HCT116 (cell line): ENCODE data around the gene AASDH. TPM values are rescaled to one million over a fixed set of nuclear protein-coding genes. Genes with fewer than 3 reads are reported as not detected.

Source experiments
- ATAC-seq: fragments of 200-7000 bp; cut with Tn5 transposase; 2 replicates; pipeline ENCODE4 v1.9.1; 2020; ENCODE audit warnings: mild to moderate bottlenecking, moderate library complexity
- BruUV-seq: library from RNA; stranded (reverse); fragments of 400-500 nt; replicated peaks from 2 replicates; lab custom pipeline; 2021; lab: Mats Ljungman, UMichigan
- CTCF ChIA-PET: fragments of 300-600 bp; sonication (Branson Sonifier 250); formaldehyde crosslinking; loops from one replicate; lab custom pipeline; 2021; ENCODE audit warnings: antibody characterized with exemption; lab: Charles Lee
- POLR2A ChIA-PET: fragments of 300-600, 350-600 bp; sonication (Branson Sonifier 250); formaldehyde crosslinking; loops from one replicate; lab custom pipeline; 2021; ENCODE audit warnings: antibody characterized with exemption; lab: Charles Lee
- RAD21 ChIA-PET, 2 experiments: fragments of 300-600 bp; sonication (Branson Sonifier 250); formaldehyde crosslinking; loops; one replicate each; lab custom pipeline; 2023; ENCODE audit warnings: low total read pairs in 2 of 2; ENCODE audit not compliant: uncharacterized antibody in 2 of 2, unreplicated experiment in 2 of 2, low non-redundant PET in 1 of 2; lab: Charles Lee
- DNase-seq: peaks from one replicate; pipeline ENCODE4 v3.0.0-alpha.2; 2010; ENCODE audit warnings: low read depth, low spot score
- H2AFZ ChIP-seq: fragments of 200-600 bp; shearing (Covaris generic), sonication (generic); 2 replicates; pipeline ENCODE4 v1.6.1; 2017; ENCODE audit warnings: low read depth, mixed run types, mixed read lengths, antibody characterized with exemption, low read length; ENCODE audit not compliant: poor library complexity, severe bottlenecking
- H3K27ac ChIP-seq: 2 replicates; pipeline ENCODE4 v1.5.1; 2012; ENCODE audit warnings: low read depth, low read length
- H3K27me3 ChIP-seq: fragments of 200-600 bp; sonication (generic); 2 replicates; pipeline ENCODE4 v1.6.1; 2016; ENCODE audit warnings: mixed run types, low read length, mixed read lengths; ENCODE audit not compliant: insufficient read depth
- H3K36me3 ChIP-seq, 2 experiments: fragments of 200-500 bp in 1 of 2; fragments of 200-600 bp in 1 of 2; sonication (Bioruptor generic) in 1 of 2; sonication (generic) in 1 of 2; 2 replicates each; pipeline versions ENCODE4 v1.5.1 to v1.6.1; 2014 to 2016; ENCODE audit warnings: low read length in 2 of 2, inconsistent platforms in 1 of 2, mixed read lengths in 1 of 2, mixed run types in 1 of 2; ENCODE audit not compliant: insufficient read depth in 2 of 2, control insufficient read depth in 1 of 2
- H3K4me1 ChIP-seq, 2 experiments: fragments of 200-600 bp in 1 of 2; sonication (generic) in 1 of 2; 2 replicates each; pipeline versions ENCODE4 v1.5.1 to v1.6.1; 2012 to 2017; ENCODE audit warnings: low read length in 2 of 2, inconsistent platforms in 1 of 2, mild to moderate bottlenecking in 1 of 2, mixed read lengths in 1 of 2, mixed run types in 1 of 2, moderate library complexity in 1 of 2; ENCODE audit not compliant: insufficient read depth in 2 of 2, control insufficient read depth in 1 of 2
- H3K4me2 ChIP-seq: fragments of 200-600 bp; sonication (generic); 2 replicates; pipeline ENCODE4 v1.6.1; 2017; ENCODE audit warnings: mixed run types, low read length, mixed read lengths
- H3K4me3 ChIP-seq, 2 experiments: fragments of 200-600 bp in 1 of 2; sonication (generic) in 1 of 2; replicated peaks in 1 of 2; 2 replicates each; pipeline ENCODE4 v1.5.1; 2011 to 2016; ENCODE audit warnings: low read length in 2 of 2, control low read depth in 1 of 2, low read depth in 1 of 2, mild to moderate bottlenecking in 1 of 2, mixed read lengths in 1 of 2, mixed run types in 1 of 2
- H3K79me2 ChIP-seq: fragments of 200-600 bp; sonication (generic); 2 replicates; pipeline ENCODE4 v1.6.1; 2017; ENCODE audit warnings: mild to moderate bottlenecking, mixed run types, low read length, moderate library complexity, mixed read lengths; ENCODE audit not compliant: insufficient read depth
- H3K9ac ChIP-seq: fragments of 200-600 bp; sonication (generic); 2 replicates; pipeline ENCODE4 v1.6.1; 2016; ENCODE audit warnings: low read length, mixed read lengths
- H3K9me2 ChIP-seq: fragments of 200-600 bp; sonication (generic), shearing (Covaris generic); 2 replicates; pipeline ENCODE4 v1.6.1; 2017; ENCODE audit warnings: mixed run types, mild to moderate bottlenecking, moderate library complexity; ENCODE audit not compliant: insufficient read depth
- H3K9me3 ChIP-seq, 2 experiments: fragments of 200-500 bp in 1 of 2; fragments of 200-600 bp in 1 of 2; sonication (Bioruptor generic) in 1 of 2; sonication (generic) in 1 of 2; 2 replicates each; pipeline ENCODE4 v1.6.1; 2014 to 2017; ENCODE audit warnings: low read length in 2 of 2, mixed read lengths in 2 of 2, inconsistent platforms in 1 of 2, low read depth in 1 of 2, mild to moderate bottlenecking in 1 of 2, mixed run types in 1 of 2, moderate library complexity in 1 of 2; ENCODE audit not compliant: control insufficient read depth in 1 of 2, insufficient read depth in 1 of 2
- H4K20me1 ChIP-seq: fragments of 200-600 bp; sonication (generic), shearing (Covaris generic); 2 replicates; pipeline ENCODE4 v1.6.1; 2017; ENCODE audit warnings: mixed run types, mild to moderate bottlenecking, moderate library complexity; ENCODE audit not compliant: insufficient read depth
- ATF3 ChIP-seq: IDR thresholded peaks from 2 replicates; pipeline ENCODE4 v1.6.1; 2012
- CBX3 ChIP-seq: IDR thresholded peaks from 2 replicates; pipeline ENCODE4 v1.6.1; 2012; ENCODE audit warnings: low read depth
- CTCF ChIP-seq, 3 experiments: fragments of 200-600 bp in 1 of 3; sonication (generic) in 1 of 3; IDR thresholded peaks in 2 of 3; conservative IDR thresholded peaks in 1 of 3; 2 replicates each; pipeline ENCODE4 v1.5.1; 2012 to 2017; ENCODE audit warnings: low read depth in 2 of 3, low read length in 2 of 3, antibody characterized with exemption in 1 of 3, borderline replicate concordance in 1 of 3, control low read depth in 1 of 3, mild to moderate bottlenecking in 1 of 3, mixed read lengths in 1 of 3, mixed run types in 1 of 3, moderate library complexity in 1 of 3; ENCODE audit not compliant: insufficient read depth in 1 of 3
- ELF1 ChIP-seq: IDR thresholded peaks from 2 replicates; pipeline ENCODE4 v1.6.1; 2012; ENCODE audit warnings: low read depth, borderline replicate concordance
- EZH2 ChIP-seq: fragments of 200-600 bp; sonication (generic); IDR thresholded peaks from 2 replicates; pipeline ENCODE4 v1.6.1; 2017; ENCODE audit warnings: antibody characterized with exemption, mixed run types
- JUND ChIP-seq: IDR thresholded peaks from 2 replicates; pipeline ENCODE4 v1.6.1; 2012
- POLR2AphosphoS5 ChIP-seq: IDR thresholded peaks from 2 replicates; pipeline ENCODE4 v1.6.1; 2011; ENCODE audit warnings: mild to moderate bottlenecking, low read depth, low read length, moderate library complexity
- RAD21 ChIP-seq: IDR thresholded peaks from 2 replicates; pipeline ENCODE4 v1.6.1; 2012; ENCODE audit warnings: low read depth, mild to moderate bottlenecking
- SIN3A ChIP-seq: IDR thresholded peaks from 2 replicates; pipeline ENCODE4 v1.6.1; 2012; ENCODE audit warnings: low read depth
- SP1 ChIP-seq: IDR thresholded peaks from 2 replicates; pipeline ENCODE4 v1.6.1; 2012; ENCODE audit warnings: low read depth
- TCF7L2 ChIP-seq: IDR thresholded peaks from 2 replicates; pipeline ENCODE4 v1.7.0; 2011; ENCODE audit warnings: borderline replicate concordance, inconsistent platforms; ENCODE audit not compliant: insufficient read depth, insufficient read length; ENCODE audit errors: extremely low read depth
- intact Hi-C: fragments of 100-400 bp; cut with micrococcal nuclease; formaldehyde crosslinking; loops from 2 replicates; pipeline ENCODE4 v1.10.0; 2022
- total RNA-seq: library from RNA; stranded (reverse); gene quantifications from one replicate; pipeline ENCODE4 v1.2.1, GENCODE V29; 2021; ENCODE audit not compliant: unreplicated experiment

The AASDH gene
- total RNA-seq, 1 experiment from 2014 or later = 13.7 TPM

GRCh38 chr4:56296526-56296925 lies 90.8 kb downstream of the AASDH start:
- Histone ChIP-seq H3K9me3 (no peaks in the 10 kb centered on the region), H3K4me2 (no peak overlapping the region), H3K36me3 (no peaks in the 10 kb centered on the region), H3K9ac (no peak overlapping the region), H3K79me2 (no peaks in the 10 kb centered on the region)
- RAD21 ChIA-PET = interaction anchor here in 1 of 2 experiments (0.7 kb wide), 1 partner anchor 155 kb away, joined by 4 read pairs; no protein-coding TSS in a partner anchor
- TF ChIP-seq TCF7L2 (no peak), SP1 (no peak), ELF1 (no peak), SIN3A (no peak), EZH2 (no peak), RAD21 (no peak), JUND (no peak), CBX3 (no peak), POLR2AphosphoS5 (no peak), CTCF (IDR thresholded peaks at IDR 0.05 in 2 of 3, conservative IDR thresholded peaks at IDR 0.05 in 1 of 3; ENCODE audit: borderline replicate concordance in 1 of 3, insufficient read depth in 1 of 3, low read depth in 2 of 3, low read length in 2 of 3) (no peak), ATF3 (no peak)
- TF ChIP-seq, all 23 proteins: peak for 0
- H3K4me1 ChIP-seq = peaks cover 0 to 5% of the 10 kb centered on the region in 2 experiments; a peak in 1 of 4 replicates
- H2AFZ ChIP-seq = no peak overlapping the region
- no peak overlapping the region for H3K4me3 ChIP-seq
- DNase-seq (no peak), ATAC-seq (no peak)
- POLR2A ChIA-PET = no interaction called here
- BruUV-seq = no TSS peak
- no peaks in the 10 kb centered on the region for H3K27me3 ChIP-seq
- intact Hi-C loops = no loop called here
- CTCF ChIA-PET = no interaction called here
- H4K20me1 ChIP-seq = no peaks in the 10 kb centered on the region; the same call in 1 of the 2 replicates
- no peak overlapping the region for H3K27ac ChIP-seq
- H3K9me2 ChIP-seq = no peaks in the 10 kb centered on the region
